Right atrium auricular region (tissue), 2 donors: ENCODE results near the gene RYR1. TPM values are rescaled to one million over a fixed set of nuclear protein-coding genes. Genes with fewer than 3 reads are reported as not detected.
"Not testable (repeated sequence)": the region's sequence is repeated elsewhere in the genome, so short reads cannot be mapped to it uniquely, and the experiment has no call there.

Experiments
- DNase-seq: peaks from one replicate; pipeline ENCODE4 v3.0.0-alpha.2; 2019; ENCODE audit warnings: low spot score
- H3K27ac ChIP-seq, 2 donors: fragments of 200-600 bp; sonication (generic); 1 replicate in 1 of 2; 2 replicates in 1 of 2; pipeline ENCODE4 v1.5.1; 2016 to 2019
- H3K27me3 ChIP-seq, 2 donors: fragments of 200-600 bp; sonication (generic); one replicate each; pipeline versions ENCODE4 v1.5.1 to v1.6.0; 2017 to 2019
- H3K36me3 ChIP-seq: fragments of 200-600 bp; sonication (generic); one replicate; pipeline ENCODE4 v1.5.1; 2016
- H3K4me1 ChIP-seq, 2 donors: fragments of 200-600 bp; sonication (generic); one replicate each; pipeline versions ENCODE4 v1.5.1 to v1.6.0; 2017 to 2019
- H3K4me3 ChIP-seq, 2 donors: fragments of 200-600 bp; sonication (generic); 1 replicate in 1 of 2; 2 replicates in 1 of 2; pipeline ENCODE4 v1.5.1; 2017 to 2019; ENCODE audit warnings: mild to moderate bottlenecking in 1 of 2, moderate library complexity in 1 of 2
- H3K9me3 ChIP-seq, 2 donors: fragments of 200-600 bp; sonication (generic); one replicate each; pipeline ENCODE4 v1.5.1; 2019
- total RNA-seq, 2 donors: library from RNA; depleted of rRNA; stranded (reverse); fragments of >200 nt; gene quantifications; one replicate each; pipeline ENCODE4 v1.1.0, GENCODE V29; 2016
- TF ChIP-seq, protein P1 (sequence below), 2 donors: fragments of 200-600 bp; sonication (generic); IDR thresholded peaks; one replicate each; pipeline ENCODE4 v1.5.1; 2019; ENCODE audit warnings: antibody characterized with exemption in 2 of 2

The RYR1 gene
- total RNA-seq, 2 donors from 2014 or later: 0.33 to 1.7 TPM

DNA sequence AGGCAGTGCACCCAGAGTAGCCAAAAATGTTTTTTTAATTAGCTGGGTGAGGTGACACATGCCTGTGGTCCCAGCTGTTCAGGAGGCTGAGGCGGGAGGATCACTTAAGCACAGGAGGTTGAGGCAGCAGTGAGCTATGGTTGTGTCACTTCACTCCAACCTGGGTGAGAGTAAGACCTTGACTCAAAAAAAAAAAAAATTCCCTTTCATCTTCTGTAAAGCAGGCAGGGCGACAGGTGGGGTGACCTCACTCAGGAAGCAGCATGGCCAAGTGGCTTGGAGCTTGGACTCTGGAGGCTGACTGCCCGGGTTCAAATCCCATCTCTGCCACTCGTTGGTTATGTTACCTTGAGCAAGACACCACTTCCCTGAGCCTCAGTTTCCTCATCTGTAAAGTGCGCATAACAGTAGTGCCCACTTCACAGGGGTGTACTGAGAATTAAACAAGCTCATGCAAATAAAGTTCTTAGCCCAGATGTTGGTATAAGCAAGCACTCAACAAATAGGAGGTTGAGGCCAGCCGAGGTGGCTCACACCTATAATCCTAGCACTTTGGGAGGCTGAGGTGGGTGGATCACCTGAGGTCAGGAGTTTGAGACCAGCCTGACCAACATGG, 136.0 kb downstream of the RYR1 start:
- H3K9me3 ChIP-seq: no peaks in the 10 kb centered on the region
- H3K36me3 ChIP-seq: no peaks in the 10 kb centered on the region
- no peak overlapping the region for H3K27ac ChIP-seq
- TF ChIP-seq, protein P1, sequence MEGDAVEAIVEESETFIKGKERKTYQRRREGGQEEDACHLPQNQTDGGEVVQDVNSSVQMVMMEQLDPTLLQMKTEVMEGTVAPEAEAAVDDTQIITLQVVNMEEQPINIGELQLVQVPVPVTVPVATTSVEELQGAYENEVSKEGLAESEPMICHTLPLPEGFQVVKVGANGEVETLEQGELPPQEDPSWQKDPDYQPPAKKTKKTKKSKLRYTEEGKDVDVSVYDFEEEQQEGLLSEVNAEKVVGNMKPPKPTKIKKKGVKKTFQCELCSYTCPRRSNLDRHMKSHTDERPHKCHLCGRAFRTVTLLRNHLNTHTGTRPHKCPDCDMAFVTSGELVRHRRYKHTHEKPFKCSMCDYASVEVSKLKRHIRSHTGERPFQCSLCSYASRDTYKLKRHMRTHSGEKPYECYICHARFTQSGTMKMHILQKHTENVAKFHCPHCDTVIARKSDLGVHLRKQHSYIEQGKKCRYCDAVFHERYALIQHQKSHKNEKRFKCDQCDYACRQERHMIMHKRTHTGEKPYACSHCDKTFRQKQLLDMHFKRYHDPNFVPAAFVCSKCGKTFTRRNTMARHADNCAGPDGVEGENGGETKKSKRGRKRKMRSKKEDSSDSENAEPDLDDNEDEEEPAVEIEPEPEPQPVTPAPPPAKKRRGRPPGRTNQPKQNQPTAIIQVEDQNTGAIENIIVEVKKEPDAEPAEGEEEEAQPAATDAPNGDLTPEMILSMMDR (IDR thresholded peaks at IDR 0.05): no peak
- no peaks in the 10 kb centered on the region for H3K27me3 ChIP-seq
- DNase-seq: no peak
- H3K4me3 ChIP-seq: no peak overlapping the region
- H3K4me1 ChIP-seq: no peaks in the 10 kb centered on the region

DNA sequence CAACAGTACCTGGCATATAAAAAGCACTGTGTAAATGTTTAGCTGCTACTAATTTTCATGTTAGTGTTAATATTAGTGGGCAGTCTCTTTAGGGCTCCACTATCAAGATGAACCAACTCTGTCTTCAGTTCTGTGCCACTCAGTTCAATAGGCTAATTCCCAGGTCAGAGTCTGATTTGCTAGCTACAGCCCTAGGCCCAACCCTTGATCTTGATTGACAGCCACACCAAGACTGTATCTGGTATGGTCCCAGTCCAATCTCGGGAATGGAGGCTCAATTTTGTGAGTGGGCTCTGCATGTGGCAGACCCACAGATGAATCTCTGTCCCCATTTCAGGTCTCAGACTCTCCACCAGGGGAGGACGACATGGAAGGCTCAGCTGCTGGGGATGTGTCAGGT, 138.2 kb downstream of the RYR1 start:
- no peaks in the 10 kb centered on the region for H3K27me3 ChIP-seq
- H3K4me1 ChIP-seq: no peaks in the 10 kb centered on the region
- H3K9me3 ChIP-seq: no peaks in the 10 kb centered on the region
- DNase-seq: no peak
- no peak overlapping the region for H3K4me3 ChIP-seq
- no peaks in the 10 kb centered on the region for H3K36me3 ChIP-seq
- no peak overlapping the region for H3K27ac ChIP-seq
- TF ChIP-seq, protein P1 (IDR thresholded peaks at IDR 0.05): no peak

DNA sequence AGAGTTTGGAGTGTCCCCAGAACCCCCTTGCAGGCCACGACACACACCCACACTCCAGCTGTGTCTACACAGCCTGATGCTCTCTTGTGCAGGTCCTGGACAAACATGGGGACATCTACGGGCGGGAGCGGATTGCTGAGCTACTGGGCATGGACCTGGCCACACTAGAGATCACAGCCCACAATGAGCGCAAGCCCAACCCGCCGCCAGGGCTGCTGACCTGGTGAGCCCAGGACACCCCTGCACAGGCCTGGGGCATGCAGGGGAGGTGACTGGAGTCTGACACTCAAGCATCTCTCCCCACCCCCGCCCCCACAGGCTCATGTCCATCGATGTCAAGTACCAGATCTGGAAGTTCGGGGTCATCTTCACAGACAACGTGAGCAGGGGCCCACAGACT, 144.3 kb downstream of the RYR1 start:
- TF ChIP-seq, protein P1 (IDR thresholded peaks at IDR 0.05): no peak
- Histone ChIP-seq H3K9me3 (no peaks in the 10 kb centered on the region), H3K27ac (no peak overlapping the region), H3K27me3 (no peaks in the 10 kb centered on the region), H3K36me3 (no peaks in the 10 kb centered on the region), H3K4me1 (no peaks in the 10 kb centered on the region), H3K4me3 (no peak overlapping the region)
- DNase-seq: no peak

DNA sequence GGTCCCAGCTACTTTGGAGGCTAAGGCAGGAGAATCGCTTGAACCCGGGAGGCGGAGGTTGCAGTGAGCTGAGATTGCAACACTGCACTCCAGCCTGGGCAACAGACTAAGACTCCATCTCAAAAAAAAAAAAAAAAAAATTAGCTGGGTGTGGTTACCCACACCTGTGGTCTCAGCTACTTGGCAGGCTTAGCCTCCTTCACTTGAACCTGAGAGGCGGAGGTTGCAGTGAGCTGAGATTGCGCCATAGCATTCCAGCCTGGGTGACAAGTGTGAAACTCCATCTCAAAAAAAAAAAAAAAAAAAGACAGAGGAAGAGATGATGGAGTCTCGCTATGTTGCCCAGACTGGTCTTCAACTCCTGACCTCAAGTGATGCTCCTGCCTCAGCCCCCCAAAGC, 145.8 kb downstream of the RYR1 start:
- DNase-seq, H3K36me3 ChIP-seq, H3K27me3 ChIP-seq, H3K4me1 ChIP-seq, H3K9me3 ChIP-seq, H3K4me3 ChIP-seq, H3K27ac ChIP-seq: not testable (repeated sequence)

DNA sequence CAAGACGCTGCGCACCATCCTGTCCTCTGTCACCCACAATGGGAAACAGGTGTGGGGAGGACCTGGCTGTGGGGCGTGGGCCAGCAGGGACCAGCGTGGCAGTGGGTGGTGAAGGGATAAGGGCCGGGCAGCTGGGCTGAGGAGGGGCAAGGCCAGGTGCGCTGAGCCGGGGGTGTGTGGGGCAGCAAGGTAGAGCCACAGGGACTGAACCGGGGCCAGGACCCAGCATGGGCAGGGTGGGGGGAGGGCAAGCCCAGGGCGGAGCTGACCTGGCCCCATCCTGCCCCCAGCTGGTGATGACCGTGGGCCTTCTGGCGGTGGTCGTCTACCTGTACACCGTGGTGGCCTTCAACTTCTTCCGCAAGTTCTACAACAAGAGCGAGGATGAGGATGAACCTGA, 146.6 kb downstream of the RYR1 start:
- H3K4me1 ChIP-seq: no peaks in the 10 kb centered on the region
- no peak for DNase-seq
- H3K27ac ChIP-seq: no peak overlapping the region
- H3K36me3 ChIP-seq: no peaks in the 10 kb centered on the region
- no peaks in the 10 kb centered on the region for H3K9me3 ChIP-seq
- TF ChIP-seq, protein P1 (IDR thresholded peaks at IDR 0.05): no peak
- no peak overlapping the region for H3K4me3 ChIP-seq
- H3K27me3 ChIP-seq: no peaks in the 10 kb centered on the region

DNA sequence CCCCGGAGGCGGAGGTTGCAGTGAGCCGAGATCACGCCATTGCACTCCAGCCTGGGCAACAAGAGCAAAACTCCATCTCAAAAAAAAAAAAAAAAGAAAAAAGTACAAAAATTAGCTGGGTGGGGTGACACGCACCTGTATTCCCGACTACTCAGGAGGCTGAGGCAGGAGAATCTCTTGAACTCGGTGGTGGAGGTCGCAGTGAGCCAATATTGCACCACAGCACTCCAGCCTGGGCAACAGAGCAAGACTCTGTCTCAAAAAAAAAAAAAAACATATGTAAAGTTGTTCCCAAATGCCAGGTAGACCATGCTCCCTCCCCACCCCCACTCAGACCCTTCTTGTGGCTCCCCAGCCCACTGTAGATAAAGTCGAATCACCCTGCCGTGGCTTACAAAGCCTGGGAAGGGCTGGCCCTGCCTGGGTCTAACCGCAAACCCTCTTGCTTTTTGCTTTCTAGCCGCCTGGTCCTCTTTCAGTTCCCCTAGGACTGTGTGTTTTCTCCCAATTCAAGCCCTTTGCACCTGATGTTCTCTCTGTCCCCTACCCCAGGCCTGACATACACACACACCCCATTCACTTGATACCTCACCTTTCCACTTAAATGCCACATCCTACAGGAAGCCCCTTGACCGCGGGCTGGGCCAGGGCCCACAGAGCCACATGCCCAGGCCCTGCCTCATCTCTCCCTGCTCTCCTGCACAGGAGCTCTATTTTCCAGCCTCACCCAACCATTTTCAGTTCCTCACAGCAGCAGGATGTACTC, 149.9 kb downstream of the RYR1 start:
- no peak for DNase-seq
- no peaks in the 10 kb centered on the region for H3K36me3 ChIP-seq
- TF ChIP-seq, protein P1 (IDR thresholded peaks at IDR 0.05): no peak

More for the DNA sequence above, 149.9 kb downstream of the RYR1 start:
- Histone ChIP-seq H3K4me3 (no peak overlapping the region), H3K9me3 (no peaks in the 10 kb centered on the region), H3K27ac (no peak overlapping the region), H3K4me1 (no peaks in the 10 kb centered on the region), H3K27me3 (no peaks in the 10 kb centered on the region)
